RKO (cell line): Measurements from ENCODE around the gene FAM72D.
"Not testable (repeated sequence)": the region's sequence is repeated elsewhere in the genome, so short reads cannot be mapped to it uniquely, and the experiment has no call there.

Experiments used
- DNase-seq: peaks from one replicate; pipeline ENCODE4 v3.0.0-alpha.2; 2016; ENCODE audit warnings: low spot score

FAM72D gene

GRCh38 chr1:145095284-145096057 lies at the start of gene FAM72D, which contains the start of gene SRGAP2B:
Gene FAM72D (plus strand): TSS chr1:145095974. CDS start chr1:145096848, 874 bp downstream.
Gene SRGAP2B (minus strand): TSS chr1:145095328. CDS start chr1:145092901, 2,427 bp downstream.
- not testable (repeated sequence) for DNase-seq

GRCh38 chr1:145047553-145047952 lies 48.2 kb upstream of the FAM72D start:
- not testable (repeated sequence) for DNase-seq

GRCh38 chr1:145048181-145048856 lies 47.5 kb upstream of the FAM72D start:
- DNase-seq, result not testable (repeated sequence)

- DNase-seq, result not testable (repeated sequence)
Observed at GRCh38 chr1:145052019-145052776, 43.6 kb upstream of the FAM72D start.

GRCh38 chr1:145053428-145053827 lies 42.3 kb upstream of the FAM72D start:
- not testable (repeated sequence) for DNase-seq

- not testable (repeated sequence) for DNase-seq
Observed at GRCh38 chr1:145055217-145055760, 40.5 kb upstream of the FAM72D start.

GRCh38 chr1:145058184-145058583 lies 37.6 kb upstream of the FAM72D start:
- not testable (repeated sequence) for DNase-seq

GRCh38 chr1:145063285-145063684 lies 32.5 kb upstream of the FAM72D start:
- DNase-seq, result not testable (repeated sequence)

- DNase-seq, result not testable (repeated sequence)
Observed at GRCh38 chr1:145063941-145064648, 31.7 kb upstream of the FAM72D start.

GRCh38 chr1:145065194-145065826 lies 30.5 kb upstream of the FAM72D start:
- DNase-seq, result not testable (repeated sequence)

GRCh38 chr1:145066486-145066885 lies 29.3 kb upstream of the FAM72D start:
- not testable (repeated sequence) for DNase-seq

GRCh38 chr1:145071569-145071968 lies 24.2 kb upstream of the FAM72D start:
- not testable (repeated sequence) for DNase-seq

GRCh38 chr1:145074021-145074559 lies 21.7 kb upstream of the FAM72D start:
- DNase-seq, result not testable (repeated sequence)

- not testable (repeated sequence) for DNase-seq
Observed at GRCh38 chr1:145076877-145077276, 18.9 kb upstream of the FAM72D start.

GRCh38 chr1:145077872-145078786 lies 17.6 kb upstream of the FAM72D start:
- DNase-seq, result not testable (repeated sequence)

GRCh38 chr1:145078787-145079370 lies 16.9 kb upstream of the FAM72D start:
- DNase-seq, result not testable (repeated sequence)

GRCh38 chr1:145079737-145080136 lies 16.0 kb upstream of the FAM72D start:
- not testable (repeated sequence) for DNase-seq

GRCh38 chr1:145080193-145080592 lies 15.6 kb upstream of the FAM72D start:
- not testable (repeated sequence) for DNase-seq
